Colonic mucosa (tissue), 4 donors: ENCODE results near the gene IP6K3. TPM values are rescaled to one million over a fixed set of nuclear protein-coding genes. Genes with fewer than 3 reads are reported as not detected.

Experiments
- DNase-seq: peaks from one replicate; pipeline ENCODE4 v3.0.0-alpha.2; 2020
- H3K27ac ChIP-seq: fragments of 200-600 bp; one replicate; pipeline ENCODE4 v1.8.0; 2021
- H3K27me3 ChIP-seq: fragments of 200-600 bp; one replicate; pipeline ENCODE4 v1.8.0; 2021
- H3K36me3 ChIP-seq: fragments of 200-600 bp; one replicate; pipeline ENCODE4 v1.8.0; 2021
- H3K4me1 ChIP-seq: fragments of 200-600 bp; one replicate; pipeline ENCODE4 v1.8.0; 2021; ENCODE audit warnings: mild to moderate bottlenecking
- H3K4me3 ChIP-seq: fragments of 200-600 bp; one replicate; pipeline ENCODE4 v1.8.0; 2021
- H3K9ac ChIP-seq, 2 donors: one replicate each; pipeline ENCODE4 v1.7.0; 2013; ENCODE audit warnings: control low read depth in 2 of 2, low read depth in 2 of 2, low read length in 2 of 2
- H3K9me3 ChIP-seq: fragments of 200-600 bp; one replicate; pipeline ENCODE4 v1.8.0; 2021
- CTCF ChIP-seq: fragments of 200-600 bp; IDR thresholded peaks from one replicate; pipeline ENCODE4 v1.8.0; 2022; ENCODE audit warnings: antibody characterized with exemption, mild to moderate bottlenecking
- intact Hi-C: fragments of 100-400 bp; cut with DNase I; formaldehyde crosslinking; loops from one replicate; pipeline ENCODE4 v1.14.1; 2022
- total RNA-seq, 2 donors: library from RNA; stranded (reverse); fragmentation: NEBNext Ultra II Directional in 1 of 2; extraction: Animal tissue kit (Norgen Biotek cat#: 25700) in 1 of 2; gene quantifications; one replicate each; pipeline ENCODE4 v1.2.1, GENCODE V29; 2021
- donor health status: healthy.
- donor health status: DM: no; HTN: no; CAD: no.
- donor health status: DM: no; HTN: no; CAD: no.

IP6K3 gene
- total RNA-seq, 2 donors from 2014 or later = 0.17 to 0.29 TPM

DNA sequence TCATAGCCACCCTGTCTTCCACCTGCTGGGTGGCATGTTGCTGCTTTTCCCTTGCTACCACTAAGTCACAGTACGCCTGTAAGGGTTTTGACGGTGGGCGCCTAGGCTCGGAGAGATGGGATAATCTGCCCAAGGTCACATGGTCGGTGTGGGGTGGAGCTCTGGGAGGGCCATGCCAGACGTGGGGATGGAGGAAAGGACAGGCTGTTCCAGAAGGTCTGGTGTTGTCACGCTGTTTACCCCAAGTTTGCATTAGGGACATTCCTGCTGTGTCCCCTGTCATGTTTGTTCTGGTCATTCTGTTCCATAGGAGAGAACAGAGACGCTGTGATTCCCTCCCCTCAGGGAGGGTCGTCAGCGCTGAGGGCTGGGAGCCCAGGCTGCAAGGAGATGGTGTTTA is 16.1 kb downstream of the IP6K3 start:
- H3K4me3 ChIP-seq = no peak overlapping the region
- TF ChIP-seq CTCF = no peak
- intact Hi-C loops = no loop called here
- H3K4me1 ChIP-seq = no peaks in the 10 kb centered on the region
- H3K9ac ChIP-seq = no peak overlapping the region
- H3K27ac ChIP-seq = no peak overlapping the region
- no peak for DNase-seq
- no peaks in the 10 kb centered on the region for H3K27me3 ChIP-seq
- no peaks in the 10 kb centered on the region for H3K9me3 ChIP-seq
- no peaks in the 10 kb centered on the region for H3K36me3 ChIP-seq

DNA sequence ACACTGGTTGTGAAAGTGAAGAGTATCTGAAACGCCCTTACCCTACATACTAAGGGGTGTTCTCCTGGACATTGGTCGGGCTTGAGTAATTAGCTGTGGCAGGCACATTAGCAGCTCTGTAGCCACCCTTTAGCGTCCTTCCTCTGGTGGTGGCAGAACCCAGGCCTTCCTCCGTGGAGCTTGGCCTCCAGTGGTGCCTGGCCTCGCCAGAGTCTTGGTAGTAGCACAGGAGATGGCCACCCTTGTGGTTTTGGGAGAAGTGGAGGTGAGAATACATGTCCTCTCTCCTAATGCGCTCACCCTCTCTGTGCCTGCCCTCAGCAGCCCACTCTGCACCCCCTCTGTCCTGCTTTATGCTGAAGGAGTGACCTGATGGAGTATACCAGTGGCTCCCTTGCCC is 17.6 kb downstream of the IP6K3 start:
- no peak overlapping the region for H3K27ac ChIP-seq
- no peak for TF ChIP-seq CTCF
- no peaks in the 10 kb centered on the region for H3K9me3 ChIP-seq
- no peak overlapping the region for H3K9ac ChIP-seq
- no peak for DNase-seq
- no peaks in the 10 kb centered on the region for H3K36me3 ChIP-seq
- H3K4me1 ChIP-seq = no peaks in the 10 kb centered on the region
- no peak overlapping the region for H3K4me3 ChIP-seq
- H3K27me3 ChIP-seq = no peaks in the 10 kb centered on the region
- intact Hi-C loops = no loop called here

DNA sequence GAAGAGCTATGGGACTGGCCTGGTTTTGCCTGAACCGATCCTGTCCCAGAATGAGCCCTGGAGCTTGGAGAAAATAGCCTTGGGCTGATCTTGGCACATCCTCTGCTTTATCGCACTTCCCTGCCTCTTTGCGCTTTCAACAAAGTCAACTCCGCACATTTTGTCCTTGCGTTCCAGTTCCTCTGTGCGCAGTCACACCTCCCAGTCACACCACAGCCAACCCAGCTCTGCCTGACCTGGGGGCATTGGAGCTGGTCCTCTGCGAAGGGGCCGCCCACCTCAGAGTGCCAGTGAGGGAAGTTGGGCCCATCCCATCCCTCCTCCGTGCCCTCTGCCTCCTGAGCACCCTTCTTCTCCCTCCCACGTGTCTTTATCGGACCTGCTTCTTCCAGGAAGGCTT is 18.3 kb downstream of the IP6K3 start:
- Histone ChIP-seq H3K4me3 (no peak overlapping the region), H3K36me3 (no peaks in the 10 kb centered on the region), H3K27me3 (no peaks in the 10 kb centered on the region), H3K4me1 (no peaks in the 10 kb centered on the region), H3K9me3 (no peaks in the 10 kb centered on the region), H3K9ac (no peak overlapping the region), H3K27ac (no peak overlapping the region)
- intact Hi-C loops = no loop called here
- DNase-seq = no peak
- no peak for TF ChIP-seq CTCF

DNA sequence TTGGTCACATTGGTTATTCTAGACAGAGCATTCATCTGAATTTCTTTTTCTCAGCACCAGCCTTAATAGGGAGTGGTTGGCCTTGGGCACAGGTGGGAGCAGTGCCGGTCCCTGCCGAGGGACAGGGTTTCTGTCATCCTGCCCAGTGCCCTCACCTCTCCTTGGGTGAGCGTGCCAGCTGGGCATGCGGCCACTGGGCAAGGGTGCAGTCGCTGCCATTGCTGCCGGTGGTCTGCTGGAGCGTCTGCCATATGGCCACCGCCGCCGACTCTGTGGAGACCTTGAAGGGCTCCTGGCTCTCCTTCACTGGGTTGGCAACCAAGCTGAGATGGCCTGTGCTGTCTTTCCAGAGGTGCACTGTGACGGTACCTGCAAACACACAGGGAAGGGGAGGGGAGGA is 18.8 kb downstream of the IP6K3 start:
- H3K27ac ChIP-seq = no peak overlapping the region
- no peak overlapping the region for H3K4me3 ChIP-seq
- no peaks in the 10 kb centered on the region for H3K27me3 ChIP-seq
- no peak for DNase-seq
- no peaks in the 10 kb centered on the region for H3K4me1 ChIP-seq
- no peak for TF ChIP-seq CTCF
- intact Hi-C loops = no loop called here
- H3K36me3 ChIP-seq = no peaks in the 10 kb centered on the region
- no peaks in the 10 kb centered on the region for H3K9me3 ChIP-seq
- H3K9ac ChIP-seq = no peak overlapping the region

GRCh38 chr6:33727126-33727525 is 19.6 kb downstream of the IP6K3 start:
- Histone ChIP-seq H3K9me3 (no peaks in the 10 kb centered on the region), H3K4me3 (no peak overlapping the region), H3K9ac (no peak overlapping the region), H3K27me3 (no peaks in the 10 kb centered on the region), H3K4me1 (no peaks in the 10 kb centered on the region), H3K27ac (no peak overlapping the region), H3K36me3 (no peaks in the 10 kb centered on the region)
- intact Hi-C loops = no loop called here
- DNase-seq = no peak
- no peak for TF ChIP-seq CTCF

DNA sequence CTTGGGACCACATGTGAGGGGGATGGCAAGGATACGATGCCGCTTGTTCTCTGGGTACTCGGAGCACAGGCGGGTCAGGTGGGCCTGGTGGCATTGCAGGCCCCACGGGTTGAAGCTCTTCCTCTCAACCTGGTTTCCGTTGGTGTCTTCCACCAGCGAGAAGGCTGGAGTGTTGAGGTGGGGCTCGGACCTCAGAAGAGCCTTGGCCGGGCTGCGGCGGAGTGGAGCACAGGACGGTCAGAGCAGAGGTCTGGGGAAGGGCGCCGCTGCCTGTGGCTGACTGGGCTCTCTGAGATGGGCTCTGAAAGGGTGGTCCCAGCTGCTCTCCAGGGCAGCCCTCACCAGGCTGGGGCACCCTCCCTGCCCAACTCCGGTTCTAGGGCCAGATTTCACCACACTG is 20.0 kb downstream of the IP6K3 start:
- H3K36me3 ChIP-seq = no peaks in the 10 kb centered on the region
- H3K9ac ChIP-seq = no peak overlapping the region
- no peak overlapping the region for H3K27ac ChIP-seq
- H3K4me3 ChIP-seq = no peak overlapping the region
- DNase-seq = no peak
- intact Hi-C loops = no loop called here
- no peaks in the 10 kb centered on the region for H3K4me1 ChIP-seq
- TF ChIP-seq CTCF = no peak
- H3K9me3 ChIP-seq = no peaks in the 10 kb centered on the region
- H3K27me3 ChIP-seq = no peaks in the 10 kb centered on the region
